Mucosa of stomach (tissue), 1 donor: Measurements from ENCODE around the gene SEMA7A.
"Not testable (repeated sequence)": the region's sequence is repeated elsewhere in the genome, so short reads cannot be mapped to it uniquely, and the experiment has no call there.

Experiments used
- H3K27me3 ChIP-seq: one replicate; pipeline ENCODE4 v1.7.0; 2013; ENCODE audit warnings: mild to moderate bottlenecking, low read length; ENCODE audit not compliant: control insufficient read depth, insufficient read depth
- H3K36me3 ChIP-seq: one replicate; pipeline ENCODE4 v1.7.0; 2013; ENCODE audit warnings: low read length; ENCODE audit not compliant: control insufficient read depth, insufficient read depth
- H3K4me1 ChIP-seq: one replicate; pipeline ENCODE4 v1.7.0; 2013; ENCODE audit warnings: mild to moderate bottlenecking, low read length; ENCODE audit not compliant: control insufficient read depth, insufficient read depth
- H3K4me3 ChIP-seq: one replicate; pipeline ENCODE4 v1.7.0; 2013; ENCODE audit warnings: low read length
- H3K9ac ChIP-seq: one replicate; pipeline ENCODE4 v1.7.0; 2013; ENCODE audit warnings: mild to moderate bottlenecking, low read length, moderate library complexity
- H3K9me3 ChIP-seq: one replicate; pipeline ENCODE4 v1.7.0; 2013; ENCODE audit warnings: mild to moderate bottlenecking, low read length, moderate library complexity; ENCODE audit not compliant: control insufficient read depth
- donor health status: Pancreatic carcinoma.

The SEMA7A gene

GRCh38 chr15:74359376-74359775 is 74.4 kb downstream of the SEMA7A start:
- not testable (repeated sequence) for H3K36me3 ChIP-seq, H3K4me1 ChIP-seq, H3K27me3 ChIP-seq, H3K9me3 ChIP-seq, H3K9ac ChIP-seq, H3K4me3 ChIP-seq
